Keratinocyte (primary cell): ENCODE results near the gene FARP2. TPM values are rescaled to one million over a fixed set of nuclear protein-coding genes. Genes with fewer than 3 reads are reported as not detected.

ENCODE experiments used
- DNase-seq: peaks from one replicate; pipeline ENCODE4 v3.0.0-alpha.2; 2011; ENCODE audit warnings: low read depth, missing footprints, low spot score
- FAIRE-seq: peaks from 2 replicates; lab custom pipeline; 2011; peaks lifted over from hg19 to GRCh38; lab: Jason Lieb, UNC
- H2AFZ ChIP-seq: 2 replicates; pipeline ENCODE4 v1.6.0; 2012; ENCODE audit warnings: low read length, control low read depth, inconsistent platforms; ENCODE audit not compliant: control insufficient read depth
- H3K27ac ChIP-seq: 2 replicates; pipeline ENCODE4 v1.5.1; 2011; ENCODE audit warnings: low read length; ENCODE audit not compliant: control insufficient read depth, insufficient read depth
- H3K27me3 ChIP-seq: 3 replicates; pipeline ENCODE4 v1.6.0; 2011; ENCODE audit warnings: low read length; ENCODE audit not compliant: control insufficient read depth, insufficient read depth; ENCODE audit errors: extremely low read depth
- H3K36me3 ChIP-seq, 2 experiments: 2 replicates in 1 of 2; 3 replicates in 1 of 2; pipeline ENCODE4 v1.5.1; 2011; ENCODE audit warnings: low read length in 2 of 2, mild to moderate bottlenecking in 1 of 2; ENCODE audit not compliant: control insufficient read depth in 2 of 2, insufficient read depth in 2 of 2; ENCODE audit errors: extremely low read depth in 1 of 2
- H3K4me1 ChIP-seq: 3 replicates; pipeline ENCODE4 v1.5.1; 2011; ENCODE audit warnings: low read length; ENCODE audit not compliant: control insufficient read depth, insufficient read depth; ENCODE audit errors: extremely low read depth
- H3K4me2 ChIP-seq: 3 replicates; pipeline ENCODE4 v1.6.0; 2011; ENCODE audit warnings: low read depth, low read length; ENCODE audit not compliant: control insufficient read depth, insufficient read depth; ENCODE audit errors: extremely low read depth
- H3K4me3 ChIP-seq, 3 experiments: fragments of 200-600 bp in 1 of 3; sonication (generic) in 1 of 3; 2 replicates in 2 of 3; 3 replicates in 1 of 3; pipeline ENCODE4 v1.5.1; 2011 to 2016; ENCODE audit warnings: low read length in 3 of 3, mild to moderate bottlenecking in 3 of 3, control low read depth in 2 of 3, inconsistent platforms in 1 of 3, low read depth in 1 of 3, mixed read lengths in 1 of 3, mixed run types in 1 of 3, moderate library complexity in 1 of 3; ENCODE audit not compliant: control insufficient read depth in 2 of 3, insufficient read depth in 2 of 3; ENCODE audit errors: extremely low read depth in 1 of 3
- H3K79me2 ChIP-seq: 2 replicates; pipeline ENCODE4 v1.6.0; 2012; ENCODE audit warnings: low read length; ENCODE audit not compliant: control insufficient read depth, insufficient read depth
- H3K9ac ChIP-seq: 3 replicates; pipeline ENCODE4 v1.6.0; 2011; ENCODE audit warnings: low read length; ENCODE audit not compliant: control insufficient read depth, insufficient read depth; ENCODE audit errors: extremely low read depth
- H3K9me1 ChIP-seq: 3 replicates; pipeline ENCODE4 v1.6.0; 2011; ENCODE audit warnings: low read length; ENCODE audit not compliant: control insufficient read depth, insufficient read depth; ENCODE audit errors: extremely low read depth
- H3K9me3 ChIP-seq: 2 replicates; pipeline ENCODE4 v1.5.1; 2012; ENCODE audit warnings: low read depth, low read length; ENCODE audit not compliant: control insufficient read depth
- H4K20me1 ChIP-seq: 3 replicates; pipeline ENCODE4 v1.6.0; 2011; ENCODE audit warnings: low read length; ENCODE audit not compliant: control insufficient read depth, insufficient read depth; ENCODE audit errors: extremely low read depth
- CTCF ChIP-seq, 3 experiments: IDR thresholded peaks in 1 of 3; conservative IDR thresholded peaks in 1 of 3; optimal IDR thresholded peaks in 1 of 3; 2 replicates in 2 of 3; 3 replicates in 1 of 3; pipeline versions ENCODE3 to v1.5.1; 2011; ENCODE audit warnings: low read length in 3 of 3, mild to moderate bottlenecking in 3 of 3, moderate library complexity in 2 of 3, control low read depth in 1 of 3, inconsistent platforms in 1 of 3; ENCODE audit not compliant: insufficient read depth in 2 of 3; ENCODE audit errors: extremely low read depth in 1 of 3
- EZH2 ChIP-seq: IDR thresholded peaks from one replicate; pipeline ENCODE4 v1.6.1; 2012; ENCODE audit warnings: inconsistent platforms, mild to moderate bottlenecking, low read length, moderate library complexity
- dilution Hi-C: fragments of 300-500 bp; cut with MboI; formaldehyde crosslinking; loops from one replicate; pipeline ENCODE4 v1.7.0; 2020; ENCODE audit warnings: low sequenced_read_pairs; ENCODE audit not compliant: extremely low pct_ligation_motif_present
- polyA plus RNA-seq, 5 experiments: library from polyadenylated mRNA; depleted of rRNA in 3 of 5; stranded (reverse) in 3 of 5; stranded (forward) in 1 of 5; unstranded in 1 of 5; fragments of >200 nt; gene quantifications; 1 replicate in 1 of 5; 2 replicates in 3 of 5; 3 replicates in 1 of 5; pipeline versions ENCODE4 v1.2.1 to v1.2.3, GENCODE V29; 2011 to 2012; ENCODE audit warnings: missing spikeins in 2 of 5, low read depth in 1 of 5, low replicate concordance in 1 of 5

Gene FARP2
- polyA plus RNA-seq, 1 donor (not counting 4 experiments of a cell fraction or from before 2014, with no cell fraction given): 39.3 TPM

DNA sequence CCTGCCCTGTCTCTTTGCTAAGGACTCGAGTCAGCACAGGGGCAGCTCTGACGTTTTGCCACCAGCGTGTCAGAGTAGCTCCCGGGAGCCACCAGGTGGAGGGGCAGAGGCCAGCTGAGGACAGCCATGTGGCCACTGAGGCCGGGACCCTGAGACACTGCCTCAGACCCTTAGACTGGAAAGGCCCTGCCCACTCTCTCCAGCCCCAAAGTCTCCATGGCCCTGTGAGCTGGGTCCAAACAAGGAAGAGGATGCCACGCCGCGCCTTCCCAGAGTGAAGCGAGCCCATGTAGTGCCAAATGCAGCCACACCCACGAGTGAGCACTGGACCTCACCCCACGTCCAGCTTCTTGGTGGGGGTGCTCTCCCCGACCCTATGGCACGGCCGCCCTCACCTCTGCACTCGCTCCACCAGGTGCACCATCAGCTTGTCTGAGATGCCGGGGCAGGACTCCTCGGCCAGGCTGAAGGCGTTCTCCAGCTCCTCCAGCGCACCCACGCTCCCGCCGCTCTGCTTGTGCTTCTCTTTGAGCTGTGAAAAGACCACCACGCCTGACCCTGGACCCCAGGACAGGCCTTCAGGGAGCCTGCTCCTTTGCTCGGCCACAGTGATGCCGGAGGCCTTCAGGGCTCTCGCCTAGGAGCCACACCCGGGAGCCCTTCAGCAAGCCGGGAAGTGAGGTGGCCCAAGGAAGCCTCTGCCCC lies 140.1 kb downstream of the FARP2 start:
- Histone ChIP-seq H3K9me3 (no peaks in the 10 kb centered on the region), H3K36me3 (peaks cover 30 to 36% of the 10 kb centered on the region in 2 experiments)
- FAIRE-seq: no peak

DNA sequence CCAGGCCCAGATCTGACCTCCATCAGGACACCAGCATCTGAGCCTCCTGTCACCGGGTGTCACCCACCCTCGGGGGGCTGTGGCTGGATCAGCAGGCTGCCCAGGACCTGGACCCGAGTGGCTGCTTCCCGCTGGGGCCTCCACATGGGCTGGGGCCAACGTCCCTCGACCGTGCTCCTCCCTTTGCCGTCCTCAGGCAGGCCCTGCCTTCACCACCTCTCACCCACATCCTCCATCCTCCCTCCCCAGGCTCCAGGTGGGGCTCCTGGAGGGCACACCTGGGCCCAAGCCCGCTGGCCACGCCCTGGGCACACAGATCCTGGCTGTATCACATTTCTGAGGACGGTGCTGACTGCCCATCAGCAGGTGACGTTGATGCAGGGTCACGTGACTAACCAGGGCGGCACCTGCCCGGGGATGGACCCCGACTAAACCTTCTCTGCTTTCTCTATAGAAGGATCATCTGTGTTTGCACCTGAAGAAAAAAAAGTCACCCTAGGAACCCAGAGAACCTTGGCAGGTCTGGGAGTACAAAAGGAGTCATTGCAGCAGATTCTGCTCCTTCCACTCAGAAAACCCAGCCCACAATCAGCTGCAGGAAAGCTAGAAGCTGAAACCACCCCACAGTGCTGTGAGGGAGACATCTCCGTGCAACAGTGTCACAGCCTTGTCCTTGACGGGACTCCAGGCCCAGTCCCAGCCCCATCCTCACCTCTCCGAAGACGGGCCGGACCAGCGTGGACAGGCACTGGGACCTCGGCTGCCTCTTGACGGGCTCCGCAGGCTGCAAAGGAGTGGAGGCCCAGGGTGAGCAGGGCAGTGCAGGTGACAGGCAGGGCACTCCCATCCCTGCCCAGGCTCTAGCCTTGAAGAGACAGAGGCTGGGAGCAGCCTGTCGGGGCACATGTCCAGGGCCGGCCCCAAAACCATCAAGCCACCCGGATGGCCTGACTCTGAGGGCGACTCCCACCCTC lies 141.1 kb downstream of the FARP2 start:
- dilution Hi-C loops: loop anchor here (25.0 kb wide), 1 partner anchor 90 kb away; no protein-coding TSS in a partner anchor
- Histone ChIP-seq H3K27ac (no peak overlapping the region), H3K4me2 (no peak overlapping the region), H4K20me1 (peaks cover 6% of the 10 kb centered on the region), H3K9me1 (no peaks in the 10 kb centered on the region), H3K9me3 (no peaks in the 10 kb centered on the region), H3K4me1 (no peaks in the 10 kb centered on the region), H3K79me2 (peaks cover 19% of the 10 kb centered on the region), H3K4me3 (no peak overlapping the region), H2AFZ (no peak overlapping the region), H3K36me3 (peaks cover 32 to 36% of the 10 kb centered on the region in 2 experiments), H3K27me3 (no peaks in the 10 kb centered on the region), H3K9ac (no peak overlapping the region)
- TF ChIP-seq EZH2: no peak
- TF ChIP-seq CTCF (optimal IDR thresholded peaks at IDR 0.05 in 1 of 3, IDR thresholded peaks at IDR 0.05 in 1 of 3, conservative IDR thresholded peaks at IDR 0.05 in 1 of 3; ENCODE audit: extremely low read depth in 1 of 3, insufficient read depth in 2 of 3, low read length in 3 of 3): no peak
- no peak for DNase-seq
- no peak for FAIRE-seq

More for the DNA sequence above, 140.1 kb downstream of the FARP2 start:
- Histone ChIP-seq H3K27ac (no peak overlapping the region), H4K20me1 (peaks cover 6% of the 10 kb centered on the region), H2AFZ (no peak overlapping the region), H3K9ac (no peak overlapping the region), H3K4me2 (no peak overlapping the region), H3K27me3 (no peaks in the 10 kb centered on the region), H3K9me1 (no peaks in the 10 kb centered on the region), H3K79me2 (peaks cover 12% of the 10 kb centered on the region), H3K4me3 (no peak overlapping the region), H3K4me1 (no peaks in the 10 kb centered on the region)
- dilution Hi-C loops: loop anchor here (25.0 kb wide), 1 partner anchor 91 kb away; no protein-coding TSS in a partner anchor
- DNase-seq: no peak
- TF ChIP-seq EZH2: no peak
- no peak for TF ChIP-seq CTCF (optimal IDR thresholded peaks at IDR 0.05 in 1 of 3, IDR thresholded peaks at IDR 0.05 in 1 of 3, conservative IDR thresholded peaks at IDR 0.05 in 1 of 3; ENCODE audit: extremely low read depth in 1 of 3, insufficient read depth in 2 of 3, low read length in 3 of 3)
